Progenitor cell of endocrine pancreas (in vitro differentiated cells): ENCODE measurements around the gene MTERF4. TPM values are rescaled to one million over a fixed set of nuclear protein-coding genes. Genes with fewer than 3 reads are reported as not detected.
A peak's percentile ranks its signal among the peaks of the same experiment; 100 is the strongest.

Experiments used
- DNase-seq: peaks from one replicate; pipeline ENCODE4 v3.0.0; 2021; ENCODE audit warnings: low spot score; ENCODE audit not compliant: unreplicated experiment
- H3K27ac Mint-ChIP-seq: 2 replicates; pipeline ENCODE4 v1.8.0; 2021; ENCODE audit warnings: mild to moderate bottlenecking, moderate library complexity, mixed read lengths
- H3K27me3 Mint-ChIP-seq: 2 replicates; pipeline ENCODE4 v1.8.0; 2021; ENCODE audit warnings: mixed read lengths
- H3K36me3 Mint-ChIP-seq: 2 replicates; pipeline ENCODE4 v1.8.0; 2022; ENCODE audit warnings: mixed read lengths; ENCODE audit not compliant: insufficient read depth
- H3K4me1 Mint-ChIP-seq: 2 replicates; pipeline ENCODE4 v1.8.0; 2021; ENCODE audit warnings: low read depth, mixed read lengths
- H3K4me3 Mint-ChIP-seq: 2 replicates; pipeline ENCODE4 v1.8.0; 2021; ENCODE audit warnings: low read depth, mild to moderate bottlenecking, moderate library complexity, mixed read lengths
- H3K9me3 Mint-ChIP-seq: 2 replicates; pipeline ENCODE4 v1.8.0; 2021; ENCODE audit warnings: low read depth, mixed read lengths
- total RNA-seq: library from RNA; stranded (reverse); gene quantifications from 2 replicates; pipeline ENCODE4 v1.2.1, GENCODE V29; 2021
- TF ChIP-seq, protein P1 (sequence below): fragments of 200-600 bp; sonication (generic); IDR thresholded peaks from one replicate; pipeline ENCODE4 v1.5.0; 2021; ENCODE audit warnings: antibody characterized with exemption, mild to moderate bottlenecking; ENCODE audit not compliant: unreplicated experiment

The MTERF4 gene
- total RNA-seq, 1 donor from 2014 or later: 63.0 TPM

DNA sequence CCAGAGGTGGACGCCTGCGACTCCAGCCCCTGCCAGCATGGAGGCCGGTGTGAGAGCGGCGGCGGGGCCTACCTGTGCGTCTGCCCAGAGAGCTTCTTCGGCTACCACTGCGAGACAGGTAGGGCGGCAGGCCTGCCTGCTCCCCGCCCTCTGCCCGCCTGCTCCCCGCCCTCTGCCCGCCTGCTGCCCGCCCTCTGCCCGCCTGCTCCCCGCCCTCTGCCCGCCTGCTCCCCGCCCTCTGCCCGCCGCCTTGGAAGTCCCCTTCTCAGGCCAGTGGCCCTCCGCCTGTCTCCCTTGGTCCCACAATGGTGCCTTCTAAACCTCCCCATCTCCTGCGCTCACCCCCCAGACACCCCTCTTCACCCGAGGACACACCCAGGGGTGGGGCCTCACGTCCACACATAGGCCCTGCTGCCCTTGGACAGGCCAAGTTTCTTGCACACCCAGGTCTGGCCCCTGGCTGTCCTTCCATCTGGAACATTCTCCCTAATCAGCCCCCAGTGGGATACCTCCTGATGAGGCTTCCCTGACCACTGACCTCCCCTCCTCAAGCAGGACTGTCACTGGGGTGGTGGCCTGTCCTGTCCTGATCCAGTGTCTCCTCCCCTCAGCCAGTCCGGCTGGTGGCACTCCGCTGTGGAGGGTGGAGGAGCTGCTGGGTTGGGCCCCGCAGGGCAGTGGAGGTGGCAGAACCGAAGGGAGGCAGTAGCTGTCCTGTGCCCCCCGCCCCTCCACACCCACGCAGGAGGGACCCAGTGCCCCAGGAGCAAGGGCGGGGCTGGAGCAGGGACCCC, 37.9 kb downstream of the MTERF4 start:
- TF ChIP-seq, protein P1, sequence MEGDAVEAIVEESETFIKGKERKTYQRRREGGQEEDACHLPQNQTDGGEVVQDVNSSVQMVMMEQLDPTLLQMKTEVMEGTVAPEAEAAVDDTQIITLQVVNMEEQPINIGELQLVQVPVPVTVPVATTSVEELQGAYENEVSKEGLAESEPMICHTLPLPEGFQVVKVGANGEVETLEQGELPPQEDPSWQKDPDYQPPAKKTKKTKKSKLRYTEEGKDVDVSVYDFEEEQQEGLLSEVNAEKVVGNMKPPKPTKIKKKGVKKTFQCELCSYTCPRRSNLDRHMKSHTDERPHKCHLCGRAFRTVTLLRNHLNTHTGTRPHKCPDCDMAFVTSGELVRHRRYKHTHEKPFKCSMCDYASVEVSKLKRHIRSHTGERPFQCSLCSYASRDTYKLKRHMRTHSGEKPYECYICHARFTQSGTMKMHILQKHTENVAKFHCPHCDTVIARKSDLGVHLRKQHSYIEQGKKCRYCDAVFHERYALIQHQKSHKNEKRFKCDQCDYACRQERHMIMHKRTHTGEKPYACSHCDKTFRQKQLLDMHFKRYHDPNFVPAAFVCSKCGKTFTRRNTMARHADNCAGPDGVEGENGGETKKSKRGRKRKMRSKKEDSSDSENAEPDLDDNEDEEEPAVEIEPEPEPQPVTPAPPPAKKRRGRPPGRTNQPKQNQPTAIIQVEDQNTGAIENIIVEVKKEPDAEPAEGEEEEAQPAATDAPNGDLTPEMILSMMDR: no peak
- Mint-ChIP-seq H3K36me3 (no peaks in the 10 kb centered on the region), H3K9me3 (no peaks in the 10 kb centered on the region), H3K4me3 (peak overlapping the region; percentile 52), H3K27me3 (peaks cover 12% of the 10 kb centered on the region), H3K4me1 (no peaks in the 10 kb centered on the region), H3K27ac (no peak overlapping the region)
- DNase-seq: peak; percentile 12

DNA sequence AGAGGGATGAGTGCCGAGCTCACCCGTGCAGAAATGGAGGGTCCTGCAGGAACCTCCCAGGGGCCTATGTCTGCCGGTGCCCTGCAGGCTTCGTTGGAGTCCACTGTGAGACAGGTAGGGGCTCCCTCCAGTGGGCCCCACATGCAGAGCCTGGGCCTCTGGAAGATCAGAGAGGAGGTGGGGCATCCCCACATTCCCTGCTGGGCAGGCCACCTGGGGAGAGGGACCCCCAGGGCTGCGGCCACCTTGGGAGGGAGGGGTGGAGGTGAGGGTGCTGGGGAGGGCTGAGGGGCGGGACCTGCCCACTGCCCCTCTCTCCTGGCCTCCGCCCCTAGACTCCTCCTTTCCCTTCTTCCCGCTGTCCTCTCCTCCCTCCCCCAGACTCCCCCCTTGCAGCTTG, 38.5 kb downstream of the MTERF4 start:
- DNase-seq: no peak

DNA sequence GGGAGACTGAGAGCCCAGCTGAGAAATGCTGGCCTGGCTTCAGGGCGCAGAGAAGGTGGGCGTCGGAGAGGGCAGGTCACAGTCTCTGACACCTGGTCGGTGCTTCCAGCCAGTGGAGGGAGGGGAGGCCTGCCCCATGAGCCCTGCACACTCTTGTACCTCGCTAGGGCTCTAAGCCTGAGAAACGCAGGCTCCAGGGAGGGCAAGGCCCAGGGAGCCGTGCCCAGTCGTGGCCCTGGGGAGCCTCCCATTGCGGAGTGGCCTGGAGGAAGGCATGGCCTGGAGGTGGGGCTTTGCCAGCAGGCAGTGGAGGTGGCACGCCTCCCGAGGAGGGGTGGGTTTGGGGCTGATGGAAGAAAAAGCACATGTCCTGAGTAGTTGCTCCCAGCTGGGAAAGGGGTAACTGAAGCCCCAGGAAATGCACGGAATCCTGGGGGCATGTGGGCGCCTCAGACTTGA, 39.0 kb downstream of the MTERF4 start:
- no peaks in the 10 kb centered on the region for H3K36me3 Mint-ChIP-seq
- peaks cover 13% of the 10 kb centered on the region for H3K27me3 Mint-ChIP-seq
- H3K4me3 Mint-ChIP-seq: no peak overlapping the region
- no peaks in the 10 kb centered on the region for H3K4me1 Mint-ChIP-seq
- TF ChIP-seq, protein P1: no peak
- no peaks in the 10 kb centered on the region for H3K9me3 Mint-ChIP-seq
- DNase-seq: no peak
- H3K27ac Mint-ChIP-seq: no peak overlapping the region

More for the DNA sequence above, 38.5 kb downstream of the MTERF4 start:
- no peaks in the 10 kb centered on the region for H3K9me3 Mint-ChIP-seq
- no peaks in the 10 kb centered on the region for H3K4me1 Mint-ChIP-seq
- H3K27me3 Mint-ChIP-seq: peaks cover 13% of the 10 kb centered on the region
- TF ChIP-seq, protein P1: peak; percentile 9
- no peaks in the 10 kb centered on the region for H3K36me3 Mint-ChIP-seq
- peak overlapping the region; percentile 52 for H3K4me3 Mint-ChIP-seq
- no peak overlapping the region for H3K27ac Mint-ChIP-seq

DNA sequence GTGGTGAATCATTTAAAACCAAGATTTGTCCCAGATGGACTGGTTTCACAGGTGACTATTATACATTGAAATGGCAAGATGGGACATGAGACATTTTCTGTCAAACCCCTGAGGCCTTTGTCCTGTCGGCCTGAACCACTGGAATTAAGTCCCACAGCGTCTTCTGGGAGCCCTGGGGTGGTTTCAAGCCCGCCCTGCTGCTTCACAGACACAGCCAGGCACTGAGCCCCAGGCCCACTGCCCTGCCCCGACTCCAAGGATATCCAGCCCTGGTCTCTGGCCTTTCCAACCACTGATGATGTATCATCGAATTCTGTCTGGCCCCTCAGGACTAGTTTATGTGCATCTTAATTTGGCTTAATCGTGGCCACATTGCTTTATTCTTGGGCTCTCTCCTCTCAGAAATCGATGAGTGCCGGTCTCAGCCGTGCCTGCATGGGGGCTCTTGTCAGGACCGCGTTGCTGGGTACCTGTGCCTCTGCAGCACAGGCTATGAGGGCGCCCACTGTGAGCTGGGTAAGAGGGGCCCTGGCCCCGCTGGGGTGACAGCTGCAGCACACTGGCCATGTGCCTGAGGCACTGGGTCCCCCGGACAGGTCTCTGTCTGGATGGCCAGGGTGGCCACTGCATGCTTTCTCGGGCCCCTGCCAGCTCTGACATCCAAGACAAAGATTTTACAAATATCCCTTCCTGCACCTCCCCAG, 39.5 kb downstream of the MTERF4 start:
- no peak for DNase-seq

DNA sequence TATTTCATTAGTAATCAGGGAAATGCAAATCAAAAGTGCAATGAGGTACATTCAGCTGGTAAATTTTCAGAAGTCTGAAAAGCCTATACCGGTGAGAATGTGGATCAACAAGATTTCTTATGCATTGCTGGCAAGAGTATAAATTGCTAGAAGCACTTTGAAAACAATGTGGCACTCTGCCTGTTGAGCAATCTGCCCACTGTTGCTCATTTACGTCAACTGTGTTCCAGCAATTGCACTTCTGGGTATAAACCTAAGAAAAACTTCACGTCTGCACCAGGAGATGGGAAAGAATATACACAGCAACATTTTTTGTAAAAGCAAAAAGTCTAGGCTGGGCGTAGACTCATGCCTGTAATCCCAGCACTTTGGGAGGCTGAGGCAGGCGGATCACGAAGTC, 40.8 kb downstream of the MTERF4 start:
- Mint-ChIP-seq H3K27ac (no peak overlapping the region), H3K36me3 (no peaks in the 10 kb centered on the region), H3K4me3 (no peak overlapping the region), H3K27me3 (peaks cover 12% of the 10 kb centered on the region), H3K4me1 (no peaks in the 10 kb centered on the region), H3K9me3 (no peaks in the 10 kb centered on the region)
- DNase-seq: no peak
- TF ChIP-seq, protein P1: no peak

More for the DNA sequence above, 39.5 kb downstream of the MTERF4 start:
- TF ChIP-seq, protein P1: no peak
- Mint-ChIP-seq H3K36me3 (no peaks in the 10 kb centered on the region), H3K9me3 (no peaks in the 10 kb centered on the region), H3K4me3 (no peak overlapping the region), H3K27ac (no peak overlapping the region), H3K4me1 (no peaks in the 10 kb centered on the region), H3K27me3 (peaks cover 13% of the 10 kb centered on the region)
